ENCODE measurements around the gene SEPTIN10.
"Not testable (repeated sequence)": the region's sequence is repeated elsewhere in the genome, so short reads cannot be mapped to it uniquely, and the experiment has no call there.

Gene SEPTIN10

GRCh38 chr2:109554758-109555157, 59.0 kb downstream of the SEPTIN10 start:
- peaks cover 4% of the 10 kb centered on the region for H3K4me1 Mint-ChIP-seq (ENCODE audit: low read depth)
- no peak overlapping the region for H3K27ac Mint-ChIP-seq
- H3K9me3 Mint-ChIP-seq (ENCODE audit: low read depth), result no peaks in the 10 kb centered on the region

GRCh38 chr2:109549016-109549590, 64.7 kb downstream of the SEPTIN10 start:
- Mint-ChIP-seq H3K4me3 (no peak overlapping the region), H3K27me3 (no peaks in the 10 kb centered on the region), H3K9me3 (ENCODE audit: low read depth) (no peaks in the 10 kb centered on the region), H3K36me3 (no peaks in the 10 kb centered on the region), H3K4me1 (ENCODE audit: low read depth) (no peaks in the 10 kb centered on the region), H3K27ac (no peak overlapping the region)

More at GRCh38 chr2:109554758-109555157, 59.0 kb downstream of the SEPTIN10 start:
- no peaks in the 10 kb centered on the region for H3K27me3 Mint-ChIP-seq
- H3K36me3 Mint-ChIP-seq, result no peaks in the 10 kb centered on the region
- no peak overlapping the region for H3K4me3 Mint-ChIP-seq

GRCh38 chr2:109547280-109547679, 66.5 kb downstream of the SEPTIN10 start:
- no peaks in the 10 kb centered on the region for H3K9me3 Mint-ChIP-seq (ENCODE audit: low read depth)
- no peak overlapping the region for H3K27ac Mint-ChIP-seq
- no peaks in the 10 kb centered on the region for H3K36me3 Mint-ChIP-seq
- no peaks in the 10 kb centered on the region for H3K4me1 Mint-ChIP-seq (ENCODE audit: low read depth)
- H3K4me3 Mint-ChIP-seq, result no peak overlapping the region
- no peaks in the 10 kb centered on the region for H3K27me3 Mint-ChIP-seq

- H3K4me1 Mint-ChIP-seq (ENCODE audit: low read depth), result no peaks in the 10 kb centered on the region
- H3K27ac Mint-ChIP-seq, result no peak overlapping the region
- H3K36me3 Mint-ChIP-seq, result no peaks in the 10 kb centered on the region
- H3K9me3 Mint-ChIP-seq (ENCODE audit: low read depth), result no peaks in the 10 kb centered on the region
- no peaks in the 10 kb centered on the region for H3K27me3 Mint-ChIP-seq
- H3K4me3 Mint-ChIP-seq, result no peak overlapping the region
These were observed 67.7 kb downstream of the SEPTIN10 start for GRCh38 chr2:109545828-109546713.

GRCh38 chr2:109542384-109542783, 71.4 kb downstream of the SEPTIN10 start:
- Mint-ChIP-seq H3K4me3 (no peak overlapping the region), H3K27me3 (peaks cover 2% of the 10 kb centered on the region), H3K9me3 (ENCODE audit: low read depth) (no peaks in the 10 kb centered on the region), H3K4me1 (ENCODE audit: low read depth) (no peaks in the 10 kb centered on the region), H3K27ac (no peak overlapping the region), H3K36me3 (no peaks in the 10 kb centered on the region)

- Mint-ChIP-seq H3K4me1 (ENCODE audit: low read depth) (no peaks in the 10 kb centered on the region), H3K36me3 (no peaks in the 10 kb centered on the region)
These were observed 75.2 kb downstream of the SEPTIN10 start for GRCh38 chr2:109538546-109538945.

GRCh38 chr2:109537565-109538222, 76.1 kb downstream of the SEPTIN10 start:
- Mint-ChIP-seq H3K27ac (no peak overlapping the region), H3K9me3 (ENCODE audit: low read depth) (no peaks in the 10 kb centered on the region), H3K36me3 (no peaks in the 10 kb centered on the region), H3K27me3 (peaks cover 2% of the 10 kb centered on the region), H3K4me3 (no peak overlapping the region), H3K4me1 (ENCODE audit: low read depth) (no peaks in the 10 kb centered on the region)

More at GRCh38 chr2:109538546-109538945, 75.2 kb downstream of the SEPTIN10 start:
- Mint-ChIP-seq H3K27ac (no peak overlapping the region), H3K9me3 (ENCODE audit: low read depth) (no peaks in the 10 kb centered on the region), H3K4me3 (no peak overlapping the region), H3K27me3 (peaks cover 2% of the 10 kb centered on the region)

- not testable (repeated sequence) for H3K36me3 Mint-ChIP-seq; H3K27me3 Mint-ChIP-seq; H3K4me1 Mint-ChIP-seq (ENCODE audit: low read depth); H3K9me3 Mint-ChIP-seq (ENCODE audit: low read depth); H3K4me3 Mint-ChIP-seq; H3K27ac Mint-ChIP-seq
These were observed 77.2 kb downstream of the SEPTIN10 start for GRCh38 chr2:109536556-109536955.

- H3K27ac Mint-ChIP-seq, result no peak overlapping the region
- no peak overlapping the region for H3K4me3 Mint-ChIP-seq
- peaks cover 2% of the 10 kb centered on the region for H3K27me3 Mint-ChIP-seq
- no peaks in the 10 kb centered on the region for H3K36me3 Mint-ChIP-seq
- H3K4me1 Mint-ChIP-seq (ENCODE audit: low read depth), result no peaks in the 10 kb centered on the region
- H3K9me3 Mint-ChIP-seq (ENCODE audit: low read depth), result no peaks in the 10 kb centered on the region
These were observed 78.4 kb downstream of the SEPTIN10 start for GRCh38 chr2:109535217-109535946.

- H3K4me3 Mint-ChIP-seq, result no peak overlapping the region
- no peaks in the 10 kb centered on the region for H3K4me1 Mint-ChIP-seq (ENCODE audit: low read depth)
- H3K27me3 Mint-ChIP-seq, result no peaks in the 10 kb centered on the region
- no peaks in the 10 kb centered on the region for H3K36me3 Mint-ChIP-seq
- H3K27ac Mint-ChIP-seq, result no peak overlapping the region
- H3K9me3 Mint-ChIP-seq (ENCODE audit: low read depth), result no peaks in the 10 kb centered on the region
These were observed 79.9 kb downstream of the SEPTIN10 start for GRCh38 chr2:109533823-109534222.

- no peaks in the 10 kb centered on the region for H3K36me3 Mint-ChIP-seq
These were observed 81.1 kb downstream of the SEPTIN10 start for GRCh38 chr2:109532728-109533076.

GRCh38 chr2:109531896-109532727, 81.7 kb downstream of the SEPTIN10 start:
- H3K9me3 Mint-ChIP-seq (ENCODE audit: low read depth), result no peaks in the 10 kb centered on the region
- H3K4me1 Mint-ChIP-seq (ENCODE audit: low read depth), result no peaks in the 10 kb centered on the region

More at GRCh38 chr2:109532728-109533076, 81.1 kb downstream of the SEPTIN10 start:
- Mint-ChIP-seq H3K4me3 (no peak overlapping the region), H3K9me3 (ENCODE audit: low read depth) (no peaks in the 10 kb centered on the region), H3K27ac (no peak overlapping the region), H3K4me1 (ENCODE audit: low read depth) (no peaks in the 10 kb centered on the region), H3K27me3 (no peaks in the 10 kb centered on the region)

GRCh38 chr2:109531221-109531620, 82.5 kb downstream of the SEPTIN10 start:
- H3K36me3 Mint-ChIP-seq, result no peaks in the 10 kb centered on the region
- no peak overlapping the region for H3K4me3 Mint-ChIP-seq
- H3K9me3 Mint-ChIP-seq (ENCODE audit: low read depth), result no peaks in the 10 kb centered on the region
- H3K27ac Mint-ChIP-seq, result no peak overlapping the region
- no peaks in the 10 kb centered on the region for H3K27me3 Mint-ChIP-seq
- no peaks in the 10 kb centered on the region for H3K4me1 Mint-ChIP-seq (ENCODE audit: low read depth)

More at GRCh38 chr2:109531896-109532727, 81.7 kb downstream of the SEPTIN10 start:
- no peak overlapping the region for H3K27ac Mint-ChIP-seq
- H3K4me3 Mint-ChIP-seq, result no peak overlapping the region
- H3K36me3 Mint-ChIP-seq, result no peaks in the 10 kb centered on the region
- H3K27me3 Mint-ChIP-seq, result no peaks in the 10 kb centered on the region

- Mint-ChIP-seq H3K27me3 (no peaks in the 10 kb centered on the region), H3K4me1 (ENCODE audit: low read depth) (no peaks in the 10 kb centered on the region), H3K4me3 (no peak overlapping the region), H3K27ac (no peak overlapping the region), H3K9me3 (ENCODE audit: low read depth) (no peaks in the 10 kb centered on the region), H3K36me3 (no peaks in the 10 kb centered on the region)
These were observed 83.1 kb downstream of the SEPTIN10 start for GRCh38 chr2:109530712-109531111.

Data from activated naive CD8-positive, alpha-beta T cell (primary cell).